ENCODE results near the gene UPB1. TPM values are rescaled to one million over a fixed set of nuclear protein-coding genes. Genes with fewer than 3 reads are reported as not detected.

UPB1 gene
- total RNA-seq, 4 donors from 2014 or later: 0.57 TPM; not detected in 3

GRCh38 chr22:24517446-24517845 is 22.3 kb downstream of the UPB1 start:
- intact Hi-C loops (cut with DNase I): loop anchor here (5.0 kb wide), 1 partner anchor 95 kb away; no protein-coding TSS in a partner anchor
- Histone ChIP-seq H3K9me3 (no peaks in the 10 kb centered on the region), H3K4me3 (no peak overlapping the region), H3K4me1 (peaks cover 0 to 24% (median 5%) of the 10 kb centered on the region in 3 donors), H3K27ac (no peak overlapping the region), H3K36me3 (no peaks in the 10 kb centered on the region), H3K27me3 (peaks cover 0 to 31% (median 0%) of the 10 kb centered on the region in 4 donors)
- DNase-seq: no peak
- TF ChIP-seq, protein P1, sequence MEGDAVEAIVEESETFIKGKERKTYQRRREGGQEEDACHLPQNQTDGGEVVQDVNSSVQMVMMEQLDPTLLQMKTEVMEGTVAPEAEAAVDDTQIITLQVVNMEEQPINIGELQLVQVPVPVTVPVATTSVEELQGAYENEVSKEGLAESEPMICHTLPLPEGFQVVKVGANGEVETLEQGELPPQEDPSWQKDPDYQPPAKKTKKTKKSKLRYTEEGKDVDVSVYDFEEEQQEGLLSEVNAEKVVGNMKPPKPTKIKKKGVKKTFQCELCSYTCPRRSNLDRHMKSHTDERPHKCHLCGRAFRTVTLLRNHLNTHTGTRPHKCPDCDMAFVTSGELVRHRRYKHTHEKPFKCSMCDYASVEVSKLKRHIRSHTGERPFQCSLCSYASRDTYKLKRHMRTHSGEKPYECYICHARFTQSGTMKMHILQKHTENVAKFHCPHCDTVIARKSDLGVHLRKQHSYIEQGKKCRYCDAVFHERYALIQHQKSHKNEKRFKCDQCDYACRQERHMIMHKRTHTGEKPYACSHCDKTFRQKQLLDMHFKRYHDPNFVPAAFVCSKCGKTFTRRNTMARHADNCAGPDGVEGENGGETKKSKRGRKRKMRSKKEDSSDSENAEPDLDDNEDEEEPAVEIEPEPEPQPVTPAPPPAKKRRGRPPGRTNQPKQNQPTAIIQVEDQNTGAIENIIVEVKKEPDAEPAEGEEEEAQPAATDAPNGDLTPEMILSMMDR (IDR thresholded peaks at IDR 0.05): no peak
- TF ChIP-seq POLR2A (IDR thresholded peaks at IDR 0.05): no peak
- 100% methylated on average over 1 of the region's 2 CpGs for WGBS, 2 donors

GRCh38 chr22:24518228-24518627 is 23.1 kb downstream of the UPB1 start:
- Histone ChIP-seq H3K4me3 (no peak overlapping the region), H3K9me3 (no peaks in the 10 kb centered on the region), H3K4me1 (peaks cover 0 to 24% (median 5%) of the 10 kb centered on the region in 3 donors), H3K27ac (no peak overlapping the region), H3K27me3 (peaks cover 0 to 28% (median 0%) of the 10 kb centered on the region in 4 donors), H3K36me3 (no peaks in the 10 kb centered on the region)
- WGBS, 2 donors: 81 to 85% methylated on average over 3 of the region's 3 CpGs
- DNase-seq: no peak
- intact Hi-C loops (cut with DNase I): loop anchor here (5.0 kb wide), 1 partner anchor 96 kb away; no protein-coding TSS in a partner anchor
- TF ChIP-seq, protein P1 (IDR thresholded peaks at IDR 0.05): no peak
- no peak for TF ChIP-seq POLR2A (IDR thresholded peaks at IDR 0.05)

DNA sequence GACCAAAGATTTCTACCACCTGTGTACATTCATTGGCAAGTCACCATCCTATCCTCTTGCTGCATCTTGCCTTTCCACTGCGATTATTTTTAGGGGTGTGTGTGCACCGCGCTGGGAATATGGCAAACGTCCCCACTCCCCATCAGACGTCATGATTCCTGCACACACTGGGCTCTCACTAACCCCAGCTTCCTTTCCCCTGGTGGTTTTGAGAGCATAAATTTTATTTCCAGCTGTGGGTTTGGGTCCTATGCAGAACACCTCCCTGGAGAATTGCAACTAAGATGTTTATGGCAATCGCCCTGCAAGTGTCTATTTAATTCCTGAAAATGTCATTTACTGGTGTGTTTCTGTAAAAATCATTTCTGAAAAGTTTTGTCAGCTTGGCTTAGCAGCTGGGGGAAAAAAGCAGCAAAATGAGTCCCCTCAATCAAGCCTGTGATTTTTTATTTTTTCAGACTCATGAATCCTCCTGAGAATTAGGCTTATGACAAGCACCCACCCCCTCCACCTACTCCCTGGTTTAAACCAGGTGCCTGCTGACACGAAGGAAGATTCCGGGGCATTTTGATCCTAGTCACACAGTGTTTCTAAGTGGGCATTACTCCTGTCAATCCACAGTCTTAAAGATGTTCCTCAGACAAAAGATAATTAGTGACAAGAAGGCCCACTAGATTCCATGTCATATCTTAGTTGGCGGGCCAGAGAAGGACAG is 23.8 kb downstream of the UPB1 start:
- Histone ChIP-seq H3K4me3 (no peak overlapping the region), H3K27ac (no peak overlapping the region), H3K36me3 (no peaks in the 10 kb centered on the region), H3K27me3 (peaks cover 0 to 21% (median 0%) of the 10 kb centered on the region in 4 donors), H3K9me3 (no peaks in the 10 kb centered on the region), H3K4me1 (peaks cover 0 to 27% (median 5%) of the 10 kb centered on the region in 3 donors)
- 64 to 70% methylated on average over 8 of the region's 9 CpGs for WGBS, 2 donors
- TF ChIP-seq, protein P1 (IDR thresholded peaks at IDR 0.05): no peak
- intact Hi-C loops (cut with DNase I): loop anchor here (5.0 kb wide), 1 partner anchor 97 kb away; no protein-coding TSS in a partner anchor
- DNase-seq: no peak

- Histone ChIP-seq H3K27ac (no peak overlapping the region), H3K36me3 (no peaks in the 10 kb centered on the region), H3K9me3 (no peaks in the 10 kb centered on the region), H3K4me3 (no peak overlapping the region), H3K27me3 (peaks cover 0 to 16% (median 0%) of the 10 kb centered on the region in 4 donors), H3K4me1 (peaks cover 0 to 28% (median 5%) of the 10 kb centered on the region in 3 donors)
- DNase-seq: no peak
- TF ChIP-seq POLR2A (IDR thresholded peaks at IDR 0.05): no peak
- TF ChIP-seq, protein P1 (IDR thresholded peaks at IDR 0.05): no peak
- WGBS, 2 donors: 71 to 87% methylated on average over 2 of the region's 5 CpGs
- intact Hi-C loops (cut with DNase I): loop anchor here (5.0 kb wide), 1 partner anchor 97 kb away; no protein-coding TSS in a partner anchor
Measured at GRCh38 chr22:24519496-24519895, 24.4 kb downstream of the UPB1 start.

GRCh38 chr22:24521791-24522245 is 26.7 kb downstream of the UPB1 start:
- no peaks in the 10 kb centered on the region for H3K27me3 ChIP-seq
- intact Hi-C loops (cut with DNase I): loop anchor here (5.0 kb wide), 1 partner anchor 200 kb away; no protein-coding TSS in a partner anchor
- H3K27ac ChIP-seq: no peak overlapping the region
- no peak for DNase-seq
- H3K9me3 ChIP-seq: no peaks in the 10 kb centered on the region
- H3K4me3 ChIP-seq: no peak overlapping the region
- TF ChIP-seq POLR2A (IDR thresholded peaks at IDR 0.05): no peak
- TF ChIP-seq, protein P1 (IDR thresholded peaks at IDR 0.05): peak in 5 of 6 experiments; percentile 46 to 73 (median 68)
- WGBS, 2 donors: 10 to 50% methylated on average over 6 to 7 of the region's 8 CpGs
- H3K4me1 ChIP-seq: peaks cover 5 to 33% (median 6%) of the 10 kb centered on the region in 3 donors
- H3K36me3 ChIP-seq: no peaks in the 10 kb centered on the region
